HEK293 (cell line): ENCODE measurements around the gene TMEM238.
A peak's percentile ranks its signal among the peaks of the same experiment; 100 is the strongest.

Experiments used
- CTCF ChIA-PET: fragments of 350-600 bp; formaldehyde crosslinking; extraction: SDS; loops from one replicate; lab custom pipeline; 2021; ENCODE audit warnings: antibody characterized with exemption; lab: Yijun Ruan, JAX
- POLR2A ChIA-PET: fragments of 300-600 bp; formaldehyde crosslinking; extraction: SDS; loops from one replicate; lab custom pipeline; 2020; ENCODE audit warnings: antibody characterized with exemption, inconsistent platforms; lab: Yijun Ruan, JAX
- H3K27ac ChIP-seq: fragments of 200-500 bp; sonication (Bioruptor generic); 2 replicates; pipeline ENCODE4 v1.5.1; 2014; ENCODE audit warnings: low read depth, low read length, control low read depth, inconsistent platforms; ENCODE audit errors: extremely low read depth
- H3K36me3 ChIP-seq, 2 experiments: fragments of 200-500 bp in 1 of 2; sonication (Bioruptor generic) in 1 of 2; 1 replicate in 1 of 2; 2 replicates in 1 of 2; pipeline ENCODE4 v1.5.1; 2014 to 2017; ENCODE audit warnings: inconsistent platforms in 2 of 2, low read length in 2 of 2; ENCODE audit not compliant: control insufficient read depth in 2 of 2, insufficient read depth in 1 of 2
- H3K4me1 ChIP-seq: fragments of 200-500 bp; sonication (Bioruptor generic); 2 replicates; pipeline ENCODE4 v1.5.1; 2014; ENCODE audit warnings: mild to moderate bottlenecking, low read length, inconsistent platforms; ENCODE audit not compliant: control insufficient read depth, insufficient read depth
- H3K4me3 ChIP-seq: 2 replicates; pipeline ENCODE4 v1.5.1; 2011; ENCODE audit warnings: low read depth, mild to moderate bottlenecking, control low read depth, low read length, moderate library complexity
- H3K9me3 ChIP-seq: fragments of 200-500 bp; sonication (Bioruptor generic); 2 replicates; pipeline ENCODE4 v1.5.1; 2014; ENCODE audit warnings: low read depth, low read length, inconsistent platforms; ENCODE audit not compliant: control insufficient read depth, insufficient read depth
- GLIS1 ChIP-seq: fragments of 450-650 bp; formaldehyde crosslinking; IDR thresholded peaks from 2 replicates; pipeline ENCODE4 v1.5.1; 2016; ENCODE audit warnings: missing biosample characterization, missing genetic modification characterization
- HOXA7 ChIP-seq: sonication (generic); formaldehyde crosslinking; IDR thresholded peaks from 2 replicates; pipeline ENCODE4 v1.8.1; 2022; ENCODE audit warnings: missing genetic modification reagents, borderline replicate concordance
- KLF1 ChIP-seq: fragments of 450-650 bp; formaldehyde crosslinking; IDR thresholded peaks from 2 replicates; pipeline ENCODE4 v1.5.1; 2016; ENCODE audit warnings: missing biosample characterization, missing genetic modification characterization
- KLF16 ChIP-seq: fragments of 450-650 bp; formaldehyde crosslinking; IDR thresholded peaks from 2 replicates; pipeline ENCODE4 v1.5.1; 2017; ENCODE audit warnings: missing biosample characterization, missing genetic modification characterization
- KLF9 ChIP-seq: fragments of 450-650 bp; formaldehyde crosslinking; IDR thresholded peaks from 2 replicates; pipeline ENCODE4 v1.5.1; 2016; ENCODE audit warnings: missing biosample characterization, missing genetic modification characterization, low read depth
- OSR2 ChIP-seq: fragments of 450-650 bp; formaldehyde crosslinking; IDR thresholded peaks from 2 replicates; pipeline ENCODE4 v1.5.1; 2016; ENCODE audit warnings: missing biosample characterization, missing genetic modification characterization
- ZFP37 ChIP-seq: fragments of 450-650 bp; formaldehyde crosslinking; IDR thresholded peaks from 2 replicates; pipeline ENCODE4 v1.5.1; 2016; ENCODE audit warnings: missing biosample characterization, missing genetic modification characterization
- ZNF10 ChIP-seq: fragments of 450-650 bp; formaldehyde crosslinking; IDR thresholded peaks from 2 replicates; pipeline ENCODE4 v1.5.1; 2017; ENCODE audit warnings: missing biosample characterization, missing genetic modification characterization
- ZNF433 ChIP-seq: fragments of 450-650 bp; formaldehyde crosslinking; IDR thresholded peaks from 2 replicates; pipeline ENCODE4 v1.5.1; 2016; ENCODE audit warnings: missing biosample characterization, missing genetic modification characterization, low read depth
- ZNF585B ChIP-seq: fragments of 450-650 bp; formaldehyde crosslinking; IDR thresholded peaks from 2 replicates; pipeline ENCODE4 v1.5.1; 2016; ENCODE audit warnings: missing biosample characterization, missing genetic modification characterization
- ZNF600 ChIP-seq: fragments of 450-650 bp; formaldehyde crosslinking; IDR thresholded peaks from 2 replicates; pipeline ENCODE4 v1.5.1; 2016; ENCODE audit warnings: missing biosample characterization, missing genetic modification characterization
- ZNF660 ChIP-seq: fragments of 450-650 bp; IDR thresholded peaks from 2 replicates; pipeline ENCODE4 v1.5.1; 2018; ENCODE audit warnings: missing biosample characterization, mild to moderate bottlenecking, missing genetic modification characterization
- ZNF664 ChIP-seq: fragments of 450-650 bp; formaldehyde crosslinking; IDR thresholded peaks from 2 replicates; pipeline ENCODE4 v1.5.1; 2016; ENCODE audit warnings: missing biosample characterization, missing genetic modification characterization
- ZNF692 ChIP-seq: fragments of 450-650 bp; formaldehyde crosslinking; IDR thresholded peaks from 2 replicates; pipeline ENCODE4 v1.5.1; 2016; ENCODE audit warnings: missing biosample characterization, missing genetic modification characterization
- ZXDB ChIP-seq: fragments of 450-650 bp; formaldehyde crosslinking; IDR thresholded peaks from 2 replicates; pipeline ENCODE4 v1.5.1; 2016; ENCODE audit warnings: missing biosample characterization, missing genetic modification characterization
- TF ChIP-seq, protein P1 (sequence below): fragments of 450-650 bp; formaldehyde crosslinking; IDR thresholded peaks from 2 replicates; pipeline ENCODE4 v1.5.1; 2016; ENCODE audit warnings: missing biosample characterization, missing genetic modification characterization
- TF ChIP-seq, protein P2 (sequence below): fragments of 450-650 bp; formaldehyde crosslinking; IDR thresholded peaks from 2 replicates; pipeline ENCODE4; 2016; ENCODE audit warnings: missing biosample characterization, missing genetic modification characterization

The TMEM238 gene

GRCh38 chr19:55400281-55401087 lies 16.4 kb upstream of the TMEM238 start:
- CTCF ChIA-PET = interaction anchor here (0.9 to 1.5 kb wide), 2 partner anchors 80 to 259 kb away, joined by 3 to 4 read pairs; no protein-coding TSS in a partner anchor

GRCh38 chr19:55398200-55398925 lies 14.3 kb upstream of the TMEM238 start:
- H3K36me3 ChIP-seq = peaks cover 19 to 29% of the 10 kb centered on the region in 2 experiments
- CTCF ChIA-PET = no interaction called here
- no peaks in the 10 kb centered on the region; the same call in 1 of the 2 replicates for H3K4me1 ChIP-seq
- no peak overlapping the region for H3K27ac ChIP-seq
- no peaks in the 10 kb centered on the region for H3K9me3 ChIP-seq
- no peak overlapping the region for H3K4me3 ChIP-seq
- TF ChIP-seq ZNF10 (tag by site-specific recombination) = peak; percentile 5; the same call in 1 of the 2 replicates
- no peak for TF ChIP-seq HOXA7 (CRISPR knock-in tag)
- no peak for TF ChIP-seq ZNF433
- no peak for TF ChIP-seq ZFP37 (tag by site-specific recombination)
- 0 out of 2 replicates have a peak, but pooled peaks have one; percentile 8 for TF ChIP-seq ZNF664
- TF ChIP-seq, all 188 proteins: peak for 2
- POLR2A ChIA-PET = interaction anchor here (0.8 to 3.9 kb wide), 7 partner anchors 9 to 214 kb away, joined by 3 to 62 read pairs (median 12); partner anchors contain the start of genes ISOC2, KMT5C, PPP6R1 and RPL28

More at GRCh38 chr19:55400281-55401087, 16.4 kb upstream of the TMEM238 start:
- Histone ChIP-seq H3K4me1 (no peaks in the 10 kb centered on the region; the same call in 1 of the 2 replicates), H3K27ac (peak overlapping the region; percentile 11; the same call in 1 of the 2 replicates), H3K9me3 (no peaks in the 10 kb centered on the region)
- TF ChIP-seq ZNF692 (tag by site-specific recombination) (no peak), ZNF10 (tag by site-specific recombination) (peak; percentile 99), ZNF664 (peak; percentile 47; the same call in 1 of the 2 replicates), KLF16 (tag by site-specific recombination) (no peak), ZNF600 (tag by site-specific recombination) (peak; percentile 80), ZXDB (tag by site-specific recombination) (no peak), ZNF585B (tag by site-specific recombination) (no peak), OSR2 (tag by site-specific recombination) (no peak), GLIS1 (tag by site-specific recombination) (no peak), KLF1 (tag by site-specific recombination) (no peak), ZNF660 (tag by site-specific recombination) (peak; percentile 9; the same call in 1 of the 2 replicates), KLF9 (tag by site-specific recombination) (no peak)
- TF ChIP-seq, protein P1, sequence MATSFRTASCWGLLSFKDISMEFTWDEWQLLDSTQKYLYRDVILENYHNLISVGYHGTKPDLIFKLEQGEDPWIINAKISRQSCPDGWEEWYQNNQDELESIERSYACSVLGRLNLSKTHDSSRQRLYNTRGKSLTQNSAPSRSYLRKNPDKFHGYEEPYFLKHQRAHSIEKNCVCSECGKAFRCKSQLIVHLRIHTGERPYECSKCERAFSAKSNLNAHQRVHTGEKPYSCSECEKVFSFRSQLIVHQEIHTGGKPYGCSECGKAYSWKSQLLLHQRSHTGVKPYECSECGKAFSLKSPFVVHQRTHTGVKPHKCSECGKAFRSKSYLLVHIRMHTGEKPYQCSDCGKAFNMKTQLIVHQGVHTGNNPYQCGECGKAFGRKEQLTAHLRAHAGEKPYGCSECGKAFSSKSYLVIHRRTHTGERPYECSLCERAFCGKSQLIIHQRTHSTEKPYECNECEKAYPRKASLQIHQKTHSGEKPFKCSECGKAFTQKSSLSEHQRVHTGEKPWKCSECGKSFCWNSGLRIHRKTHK (tag by site-specific recombination) = no peak
- TF ChIP-seq, protein P2, sequence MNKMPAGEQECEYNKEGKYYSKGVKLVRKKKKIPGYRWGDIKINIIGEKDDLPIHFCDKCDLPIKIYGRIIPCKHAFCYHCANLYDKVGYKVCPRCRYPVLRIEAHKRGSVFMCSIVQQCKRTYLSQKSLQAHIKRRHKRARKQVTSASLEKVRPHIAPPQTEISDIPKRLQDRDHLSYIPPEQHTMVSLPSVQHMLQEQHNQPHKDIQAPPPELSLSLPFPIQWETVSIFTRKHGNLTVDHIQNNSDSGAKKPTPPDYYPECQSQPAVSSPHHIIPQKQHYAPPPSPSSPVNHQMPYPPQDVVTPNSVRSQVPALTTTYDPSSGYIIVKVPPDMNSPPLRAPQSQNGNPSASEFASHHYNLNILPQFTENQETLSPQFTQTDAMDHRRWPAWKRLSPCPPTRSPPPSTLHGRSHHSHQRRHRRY = no peak
- TF ChIP-seq, all 188 proteins: peak for 4
- POLR2A ChIA-PET = interaction anchor here (0.8 to 3.9 kb wide), 12 partner anchors 7 to 259 kb away, joined by 3 to 62 read pairs (median 4); partner anchors contain the start of genes HSPBP1, KMT5C, RPL28 and UBE2S
- Histone ChIP-seq H3K4me3 (no peak overlapping the region), H3K36me3 (peaks cover 36 to 49% of the 10 kb centered on the region in 2 experiments)
